ENCODE measurements around the gene SLC6A2.

Gene SLC6A2

DNA sequence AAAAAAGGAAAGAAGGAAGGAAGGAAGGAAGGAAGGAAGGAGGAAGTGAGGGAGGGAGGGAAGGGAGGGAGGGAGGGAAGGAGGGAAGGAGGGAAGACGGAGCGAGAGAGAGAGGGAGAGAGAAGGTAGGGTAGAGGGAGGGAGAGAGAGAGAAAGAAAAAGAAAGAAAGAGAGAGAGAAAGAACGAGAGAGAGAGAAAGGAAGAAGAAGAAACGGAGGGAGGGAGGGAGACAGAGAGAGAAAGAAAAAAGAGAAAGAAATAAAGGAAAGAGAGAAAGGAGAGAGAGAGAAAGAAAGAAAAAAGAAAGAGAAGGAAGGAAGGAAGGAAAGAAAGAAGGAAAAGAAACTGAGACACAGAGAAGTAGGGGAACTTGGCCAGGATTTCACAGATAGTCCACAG lies 8.4 kb upstream of the SLC6A2 start:
- no peak for DNase-seq (ENCODE audit: low read depth in 2 of 3, low spot score in 2 of 3)

DNA sequence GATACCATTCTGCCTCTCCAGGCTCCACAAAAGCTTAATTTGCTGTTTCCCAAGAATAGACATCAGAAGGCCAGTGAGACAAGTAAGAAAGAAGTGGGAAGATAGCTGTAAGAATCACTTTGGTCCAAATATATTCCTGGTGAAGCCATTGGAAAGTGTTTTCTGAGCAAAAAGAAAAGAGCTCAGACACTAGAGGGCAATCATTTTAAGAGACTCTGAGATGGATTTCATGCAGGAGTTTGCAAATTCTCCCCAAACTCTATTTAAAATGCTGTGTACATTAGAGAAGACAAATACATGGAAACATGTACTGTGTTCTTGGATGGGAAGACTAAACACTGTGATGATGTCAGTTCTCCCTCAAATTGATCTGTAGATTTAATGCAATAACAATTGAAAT lies 8.0 kb upstream of the SLC6A2 start:
- no peak for DNase-seq (ENCODE audit: low read depth in 2 of 3, low spot score in 2 of 3)

DNA sequence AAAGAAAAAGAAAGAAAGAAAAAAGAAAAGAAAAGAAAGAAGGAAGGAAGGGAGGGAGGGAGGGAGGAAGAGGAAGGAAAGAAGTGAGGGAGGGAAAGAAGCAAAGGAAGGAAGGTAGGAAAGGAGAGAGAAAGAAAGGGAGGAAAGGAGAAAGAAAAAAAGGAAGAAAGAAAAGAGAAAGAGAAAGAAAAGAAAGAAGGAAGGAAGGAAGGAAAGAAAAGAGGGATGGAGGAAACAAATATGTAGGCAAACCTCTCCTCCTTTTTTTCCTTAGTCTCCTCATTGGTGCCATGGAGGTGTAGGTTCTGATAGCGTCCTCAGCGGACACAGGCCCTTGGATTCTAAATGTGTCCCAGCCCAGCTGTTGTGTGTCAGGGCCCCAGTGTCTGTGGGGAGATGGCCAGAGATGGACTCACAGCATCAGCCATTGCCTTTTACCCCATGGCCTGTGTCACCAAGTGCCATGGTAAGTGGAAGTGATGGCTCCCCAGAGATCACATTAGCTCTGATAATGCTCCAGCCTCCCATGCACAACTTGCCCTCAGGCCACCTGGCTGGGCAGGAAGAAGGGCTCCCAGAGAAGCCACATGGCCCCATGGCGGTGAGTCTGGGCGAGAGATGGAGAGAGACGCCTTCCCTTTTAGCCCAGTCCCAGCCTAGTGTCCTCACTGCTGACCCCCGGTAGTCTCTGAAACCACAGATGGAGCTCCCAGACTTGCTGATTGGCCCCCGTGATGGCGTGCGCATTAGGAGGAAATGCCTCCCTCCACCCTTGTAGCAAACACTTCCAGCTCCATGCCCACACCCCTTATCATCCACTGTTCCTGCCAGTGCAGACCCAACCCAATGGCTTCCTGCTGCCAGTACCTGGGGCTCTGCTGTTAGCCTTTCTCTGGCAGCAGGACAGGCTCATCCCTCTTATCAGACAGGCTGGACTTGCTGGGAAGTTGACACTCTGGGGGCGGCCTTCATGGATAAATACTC lies 3.7 kb upstream of the SLC6A2 start:
- no peak for DNase-seq (ENCODE audit: low read depth in 2 of 3, low spot score in 2 of 3)

DNA sequence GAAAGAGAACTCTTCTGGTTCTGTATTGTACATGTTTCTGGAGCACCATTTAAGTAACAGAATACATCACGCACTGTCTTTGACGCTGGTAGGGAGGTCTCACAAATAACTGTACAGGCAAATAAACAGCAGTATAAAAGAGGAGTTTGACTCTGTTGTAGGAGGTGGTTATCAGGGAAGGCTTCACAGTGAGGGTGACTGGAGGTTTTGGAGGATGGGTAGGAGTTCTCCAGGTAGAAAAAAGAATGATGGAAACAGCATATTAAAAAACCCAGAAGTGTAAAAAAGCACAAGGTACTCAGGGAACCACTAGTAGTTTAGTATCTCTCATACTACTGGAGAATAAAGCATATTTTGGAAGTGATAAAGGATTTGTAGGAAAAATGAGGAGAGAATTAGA lies 2.7 kb upstream of the SLC6A2 start:
- DNase-seq (ENCODE audit: low read depth in 2 of 3, low spot score in 2 of 3) = no peak

DNA sequence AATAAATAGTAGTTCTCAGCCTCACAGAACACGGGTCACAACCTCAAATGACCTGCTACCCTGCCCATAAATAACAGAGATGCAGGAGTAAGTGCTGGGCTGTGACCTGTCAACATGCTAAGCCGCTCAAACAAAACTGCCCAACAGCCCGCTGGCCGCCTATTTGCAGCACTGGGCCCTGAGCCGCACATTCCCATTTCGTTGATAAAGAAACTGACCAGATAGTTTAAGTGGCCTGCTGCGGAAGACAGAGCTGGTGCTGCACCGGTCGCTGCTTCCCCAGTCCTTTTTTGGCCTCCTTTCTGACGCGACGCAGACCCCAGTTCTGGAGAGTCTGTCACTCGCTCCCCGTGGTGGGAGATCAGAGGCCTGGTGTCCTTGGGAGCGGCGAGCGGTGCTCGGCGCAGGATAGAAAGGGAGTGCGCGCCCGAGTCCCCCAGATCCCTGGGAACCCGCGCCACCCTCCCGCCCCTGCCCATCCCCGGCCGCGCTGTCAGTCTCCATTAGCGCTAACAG lies 349 bp upstream of the SLC6A2 start:
- no peak for DNase-seq (ENCODE audit: low read depth in 2 of 3, low spot score in 2 of 3)

DNA sequence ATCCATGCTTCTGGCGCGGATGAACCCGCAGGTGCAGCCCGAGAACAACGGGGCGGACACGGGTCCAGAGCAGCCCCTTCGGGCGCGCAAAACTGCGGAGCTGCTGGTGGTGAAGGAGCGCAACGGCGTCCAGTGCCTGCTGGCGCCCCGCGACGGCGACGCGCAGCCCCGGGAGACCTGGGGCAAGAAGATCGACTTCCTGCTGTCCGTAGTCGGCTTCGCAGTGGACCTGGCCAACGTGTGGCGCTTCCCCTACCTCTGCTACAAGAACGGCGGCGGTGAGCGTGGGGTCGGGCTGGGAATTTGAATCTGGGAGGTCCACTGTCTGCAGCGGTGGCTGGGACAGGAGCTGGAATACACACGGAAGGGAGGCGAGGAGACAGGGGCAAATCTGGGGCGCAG lies 904 bp downstream of the SLC6A2 start:
- DNase-seq (ENCODE audit: low read depth in 2 of 3, low spot score in 2 of 3) = no peak

DNA sequence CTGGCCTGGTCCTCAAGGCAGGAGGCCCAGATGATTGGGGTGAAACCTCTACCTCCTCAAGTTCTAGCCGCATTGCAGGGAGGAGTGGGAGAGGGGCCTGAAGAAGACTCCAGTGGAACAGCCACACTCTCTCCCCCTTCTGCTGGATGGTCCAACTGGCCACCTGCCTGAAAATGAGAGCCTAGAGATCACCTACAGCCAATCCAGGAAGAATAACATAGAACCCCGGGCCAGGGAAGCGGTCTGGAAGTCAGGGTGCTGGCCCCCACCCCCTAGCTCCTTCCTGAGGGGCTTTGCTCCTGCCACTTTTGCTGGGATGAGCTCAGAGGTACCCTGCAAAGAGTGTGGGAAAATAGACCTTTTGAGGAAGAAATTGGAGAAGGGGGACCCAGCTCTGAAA lies 1.8 kb downstream of the SLC6A2 start:
- DNase-seq (ENCODE audit: low read depth in 2 of 3, low spot score in 2 of 3) = no peak

DNA sequence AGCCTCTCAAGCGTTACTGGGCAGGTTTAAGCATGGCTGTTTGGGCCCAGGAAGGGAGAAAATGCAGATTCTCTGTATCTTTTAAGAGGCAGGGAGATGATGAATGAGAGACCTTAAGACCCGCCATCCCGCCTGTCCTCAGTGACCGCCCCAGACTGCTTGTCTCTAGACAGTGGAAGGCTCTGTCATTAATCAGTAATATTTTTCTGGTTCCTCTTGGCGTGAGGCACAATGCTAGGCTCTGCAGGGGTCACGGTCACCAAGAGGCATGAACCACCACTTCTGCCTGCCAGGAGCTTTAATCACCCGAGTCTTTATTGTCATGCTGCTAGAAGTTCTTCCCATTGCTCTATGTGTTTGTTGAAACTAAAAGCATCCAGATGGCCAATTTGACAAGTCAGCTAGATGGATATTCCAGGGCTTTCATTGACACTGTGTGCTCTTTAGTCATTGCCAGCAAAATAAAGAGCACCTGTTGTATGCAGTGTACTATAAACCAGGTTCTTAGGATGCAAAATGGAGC lies 3.2 kb downstream of the SLC6A2 start:
- DNase-seq (ENCODE audit: low read depth in 2 of 3, low spot score in 2 of 3) = no peak

DNA sequence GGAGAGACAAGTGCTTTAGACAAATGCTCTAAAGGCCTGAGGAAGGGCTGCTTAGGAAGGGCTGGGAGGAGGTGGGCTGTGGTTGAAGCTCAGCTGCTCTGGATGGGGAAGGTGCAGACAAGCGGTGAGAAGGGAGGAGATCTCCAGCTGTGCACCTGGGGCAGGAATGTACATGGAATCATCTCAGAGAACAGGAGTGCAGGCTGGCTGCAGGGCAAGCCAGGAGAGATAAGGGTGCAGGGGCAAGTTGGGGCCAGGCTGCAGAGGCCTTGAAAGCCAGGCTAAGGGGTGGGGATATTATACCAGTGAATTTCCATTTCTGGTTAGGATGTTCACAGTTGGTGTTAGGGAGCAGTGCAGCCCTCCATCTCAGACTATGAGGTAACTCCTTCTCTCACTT lies 4.2 kb downstream of the SLC6A2 start:
- DNase-seq (ENCODE audit: low read depth in 2 of 3, low spot score in 2 of 3) = no peak

DNA sequence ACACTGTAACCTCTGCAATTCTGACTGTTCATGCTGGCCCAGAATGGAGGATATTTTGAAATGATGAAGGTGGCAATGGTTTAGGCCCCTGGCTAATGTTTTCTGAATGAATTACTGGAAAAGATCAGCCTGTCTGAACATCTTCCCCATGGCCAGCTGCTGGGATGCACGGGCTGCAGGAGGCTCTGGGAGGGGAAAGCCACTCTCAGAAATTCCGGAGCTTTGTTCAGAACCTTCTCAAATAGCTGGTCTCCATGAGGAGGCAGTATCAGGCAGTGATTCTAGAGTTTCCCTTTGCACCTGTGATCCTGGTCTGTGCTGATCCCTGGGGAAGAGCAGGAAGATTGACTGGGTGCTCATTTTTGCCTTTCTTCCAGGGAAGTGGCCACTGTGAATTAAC lies 5.0 kb downstream of the SLC6A2 start:
- no peak for DNase-seq (ENCODE audit: low read depth in 2 of 3, low spot score in 2 of 3)

DNA sequence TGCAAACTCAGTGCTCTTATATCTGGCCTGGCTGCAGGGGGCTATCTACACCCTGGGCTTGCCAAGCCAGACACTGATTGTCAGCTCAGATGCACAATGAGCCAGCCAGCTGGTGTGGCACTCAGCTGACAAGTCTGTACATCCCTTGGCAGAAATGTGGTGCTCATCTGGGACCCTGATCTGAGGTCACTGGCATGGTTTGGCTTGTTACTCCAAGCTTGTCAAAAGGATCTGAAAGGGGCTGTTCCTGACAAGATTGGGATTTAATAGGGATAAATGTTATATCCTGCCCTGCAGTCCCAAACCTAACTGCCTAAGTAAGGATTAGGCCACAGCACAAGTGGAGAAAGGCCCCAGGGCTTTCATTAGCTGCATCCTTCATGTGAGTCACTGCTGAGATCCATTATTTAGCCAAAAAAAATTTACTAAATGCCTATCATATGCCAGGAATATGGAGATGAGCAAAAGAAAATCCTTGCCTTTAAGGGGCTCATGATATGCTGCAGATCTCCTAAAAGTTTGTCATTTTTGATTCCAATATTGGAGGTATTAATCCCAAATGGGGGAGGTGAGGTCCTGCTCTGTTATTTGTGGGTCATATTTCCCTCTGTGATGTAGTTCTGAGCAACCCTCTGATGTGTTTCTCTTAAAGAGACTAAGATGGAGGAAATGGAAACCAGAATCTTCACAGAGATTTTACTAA lies 6.3 kb downstream of the SLC6A2 start:
- DNase-seq (ENCODE audit: low read depth in 2 of 3, low spot score in 2 of 3) = no peak

DNA sequence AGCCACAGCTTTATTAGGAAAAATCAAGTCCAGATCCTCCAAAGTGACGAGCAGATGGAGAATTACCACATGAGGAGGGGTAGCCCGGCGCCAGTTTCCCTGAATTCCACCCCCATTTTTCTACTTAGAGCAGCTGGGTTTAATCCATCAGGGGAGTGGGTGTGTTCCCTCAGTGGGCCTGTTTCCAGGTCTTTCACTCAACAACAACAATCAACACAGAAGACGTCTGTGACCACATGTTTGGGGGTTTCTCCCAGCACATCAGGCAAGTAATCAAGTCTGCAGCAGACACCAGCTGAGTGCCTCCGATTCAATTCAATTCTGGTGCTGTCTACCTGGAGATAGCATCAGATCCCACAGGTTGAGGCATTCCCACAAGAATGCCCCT lies 6.8 kb downstream of the SLC6A2 start:
- DNase-seq (ENCODE audit: low read depth in 2 of 3, low spot score in 2 of 3) = no peak

DNA sequence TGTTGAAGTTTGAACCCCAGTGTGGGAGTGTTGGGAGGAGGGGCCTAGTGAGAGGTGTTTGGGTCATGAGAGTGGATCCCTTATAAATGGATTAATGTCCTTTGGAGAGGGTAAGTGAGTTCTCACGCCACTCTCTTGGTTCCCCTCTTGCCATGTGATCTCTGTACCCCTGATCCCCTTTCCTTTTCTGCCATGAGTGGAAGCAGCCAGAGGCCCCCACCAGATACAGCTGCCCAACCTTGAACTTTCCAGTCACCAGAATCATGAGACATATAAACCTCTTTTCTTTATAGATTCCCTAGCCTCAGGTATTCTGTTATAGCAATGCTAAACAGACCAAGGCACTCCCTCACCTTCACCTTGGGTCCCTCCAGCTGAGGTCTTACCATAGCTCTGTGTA lies 7.4 kb downstream of the SLC6A2 start:
- DNase-seq (ENCODE audit: low read depth in 2 of 3, low spot score in 2 of 3) = no peak

DNA sequence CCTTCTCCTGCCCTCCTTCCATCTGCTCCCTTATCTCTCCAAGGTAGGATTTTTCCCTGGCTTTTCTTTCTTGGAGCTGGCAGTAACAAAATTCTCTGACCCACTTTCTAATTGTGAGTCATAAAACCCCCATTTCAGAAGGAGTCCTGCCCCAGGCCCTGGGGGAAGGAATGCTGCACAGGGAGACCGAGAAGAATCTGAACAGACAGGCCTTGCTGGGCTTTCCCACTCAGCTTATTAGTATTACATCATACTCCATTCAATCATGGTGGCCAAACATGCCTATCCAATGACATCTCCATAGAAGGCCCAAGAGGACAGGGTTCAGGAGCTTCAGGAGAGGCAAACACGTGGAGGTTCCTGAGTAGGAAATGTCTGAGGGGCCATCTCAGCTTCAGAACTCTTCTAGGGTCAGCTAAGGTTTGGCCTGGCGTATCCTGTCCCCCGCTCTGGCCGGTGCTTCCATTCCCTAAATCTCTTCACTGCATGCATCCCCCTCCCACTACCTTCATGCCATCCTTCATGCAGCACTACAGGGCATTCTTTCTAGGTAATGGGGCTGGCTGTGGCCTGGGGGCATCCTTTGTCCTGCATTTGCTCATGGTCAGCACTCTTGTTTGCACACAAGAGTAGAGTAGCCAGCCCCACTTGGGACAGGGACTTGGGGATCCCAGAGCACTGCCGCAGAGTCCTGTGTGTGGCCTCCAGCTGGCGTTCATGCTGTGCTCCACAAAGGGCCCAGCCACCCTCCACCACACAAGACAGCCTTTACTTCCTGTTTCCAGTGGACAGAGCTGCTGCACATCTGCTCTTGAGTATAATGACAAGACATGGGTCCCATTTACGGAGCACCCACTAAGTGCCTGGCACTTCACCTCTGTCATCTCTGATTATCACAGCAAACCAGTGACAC lies 8.2 kb downstream of the SLC6A2 start:
- DNase-seq (ENCODE audit: low read depth in 2 of 3, low spot score in 2 of 3) = no peak

DNA sequence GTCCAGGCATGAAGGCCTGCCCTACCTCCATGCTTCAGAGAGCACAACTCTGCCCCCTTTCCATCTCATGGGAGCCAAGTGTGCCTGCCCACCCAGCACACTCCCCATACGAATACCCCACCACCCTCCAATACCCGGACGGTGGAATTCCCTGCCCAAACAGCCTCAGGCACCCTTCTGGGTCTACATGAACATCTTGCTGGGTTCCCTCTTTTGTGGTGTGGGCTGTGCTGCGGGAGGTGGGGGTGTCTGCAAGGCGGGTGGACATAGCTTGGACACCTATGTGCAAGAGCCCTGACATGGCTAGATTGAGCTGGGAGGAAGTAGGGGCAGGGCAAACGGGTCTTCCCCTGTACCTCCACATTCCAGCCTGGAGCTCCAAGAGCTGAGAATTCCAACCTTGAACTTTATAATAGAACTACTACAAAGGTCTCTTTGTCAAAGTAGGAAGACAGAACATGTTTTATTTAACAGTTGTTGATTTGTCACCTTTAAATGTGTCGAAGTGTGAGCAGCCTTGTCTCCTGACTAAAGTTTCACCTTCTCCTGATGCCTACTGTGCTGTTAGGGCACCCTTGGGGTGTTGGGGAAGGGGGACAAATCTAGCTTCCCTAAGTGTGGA lies 9.1 kb downstream of the SLC6A2 start:
- DNase-seq (ENCODE audit: low read depth in 2 of 3, low spot score in 2 of 3) = no peak

DNA sequence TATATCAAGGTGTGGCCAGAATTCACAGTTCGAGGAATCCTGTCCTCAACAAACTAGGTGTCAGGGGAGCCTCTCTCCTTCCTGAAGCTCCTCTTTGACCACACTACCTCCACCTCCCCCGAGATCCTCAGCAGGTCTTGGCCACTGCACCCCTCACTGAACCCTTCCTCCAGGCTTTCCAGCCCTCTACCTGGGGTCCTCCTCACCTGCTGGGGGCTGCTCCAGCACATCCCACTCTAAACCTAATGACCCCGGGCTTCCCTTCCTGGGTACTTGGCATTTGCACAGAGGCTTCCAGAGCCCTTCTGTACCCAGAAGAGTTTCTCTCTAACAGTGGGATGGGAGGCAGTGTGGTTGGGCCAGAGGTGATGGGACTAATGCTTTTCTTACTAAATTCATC lies 9.7 kb downstream of the SLC6A2 start:
- no peak for DNase-seq (ENCODE audit: low read depth in 2 of 3, low spot score in 2 of 3)

DNA sequence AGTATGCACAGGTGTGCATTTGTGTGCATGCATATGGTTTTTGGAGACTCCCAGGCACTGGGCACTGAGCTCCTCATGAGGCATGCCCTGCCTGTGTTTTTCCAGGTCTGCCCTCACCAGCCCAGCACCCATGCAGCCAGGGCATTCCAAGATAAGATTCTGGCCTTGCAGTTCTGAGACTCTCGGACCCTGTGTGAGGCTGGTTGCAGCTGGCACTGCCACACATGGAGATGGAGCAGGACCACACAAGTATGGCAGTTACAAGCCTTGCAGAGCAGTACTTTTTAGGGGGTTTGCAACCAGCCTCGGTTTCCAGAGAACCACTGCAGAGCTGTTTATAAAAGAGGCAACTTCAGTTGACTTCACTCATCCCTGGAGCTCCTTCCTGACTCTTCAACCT lies 10.2 kb downstream of the SLC6A2 start:
- no peak for DNase-seq (ENCODE audit: low read depth in 2 of 3, low spot score in 2 of 3)

DNA sequence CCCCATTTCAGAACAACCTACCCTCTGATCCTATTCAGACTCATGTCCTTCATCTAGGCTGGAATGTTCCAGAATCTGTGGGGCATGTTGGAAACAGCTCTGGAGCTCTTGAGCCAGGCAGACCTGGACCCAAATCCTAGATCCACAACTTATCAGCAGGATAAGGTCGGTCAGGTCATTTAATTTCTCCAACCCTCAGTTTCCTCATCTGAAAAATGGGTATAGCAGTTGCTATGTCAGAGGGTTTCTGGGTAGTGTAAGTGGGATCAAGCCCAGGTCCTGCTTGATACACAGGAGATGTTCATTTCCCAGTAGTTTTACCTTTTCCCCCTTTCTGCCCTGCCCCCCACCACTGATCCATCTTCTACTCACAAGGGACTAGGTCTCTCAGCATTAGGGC lies 12.0 kb downstream of the SLC6A2 start:
- DNase-seq (ENCODE audit: low read depth in 2 of 3, low spot score in 2 of 3) = no peak

DNA sequence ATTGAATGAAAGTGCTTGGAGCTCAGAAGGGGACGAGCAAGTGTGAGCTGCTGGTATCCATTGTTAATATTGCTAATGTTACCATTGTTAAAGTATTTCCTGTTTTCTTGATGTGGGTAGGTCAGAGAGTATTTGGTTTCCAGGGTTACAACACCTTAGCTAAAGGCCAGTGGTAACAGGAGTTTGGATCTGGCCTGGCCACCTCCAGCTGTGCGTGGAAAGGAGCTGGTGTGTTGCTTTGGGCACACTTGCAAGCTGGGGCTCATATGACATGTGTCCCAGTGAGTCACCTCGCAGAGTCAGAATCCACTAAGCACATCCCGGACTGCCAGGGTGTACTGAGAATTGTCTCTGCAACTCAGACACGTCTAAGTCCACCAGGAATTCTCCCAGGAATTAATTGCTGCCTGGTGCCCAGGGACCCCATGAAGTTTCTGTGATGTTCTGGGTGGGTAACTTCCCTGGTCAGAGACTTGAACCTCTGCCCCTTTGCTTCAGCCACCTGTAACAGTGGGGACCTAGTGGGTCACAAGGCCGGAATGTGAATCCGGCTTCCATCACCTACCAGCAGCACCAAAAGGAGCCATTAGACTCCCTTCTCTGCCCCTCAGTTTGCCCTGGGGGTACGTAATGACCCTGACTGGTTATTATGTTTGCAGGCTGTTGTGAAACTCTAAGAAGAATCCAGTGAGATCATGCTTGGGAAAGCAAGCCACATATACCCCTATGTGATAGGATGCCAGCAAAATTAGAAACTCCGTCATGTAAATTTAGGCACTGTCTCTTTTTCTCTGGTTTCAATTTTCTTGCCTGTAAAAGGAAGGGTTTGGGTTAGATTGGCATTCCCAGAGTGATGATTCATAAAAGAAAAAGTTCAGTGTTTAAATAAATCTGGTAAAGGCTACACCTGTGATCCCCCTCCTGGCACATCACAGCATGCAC lies 12.8 kb downstream of the SLC6A2 start:
- DNase-seq (ENCODE audit: low read depth in 2 of 3, low spot score in 2 of 3) = no peak

All from activated CD8-positive, alpha-beta memory T cell treated with anti-CD3 and anti-CD28 coated beads for 48 hours (primary cell).